GM18502 (cell line): ENCODE data around the gene KDM1B.
"Not testable (repeated sequence)": the region's sequence is repeated elsewhere in the genome, so short reads cannot be mapped to it uniquely, and the experiment has no call there.

ENCODE experiments used
- ATAC-seq: cut with Tn5 transposase; IDR thresholded peaks from one replicate; pipeline ENCODE4 v1.9.1; 2021; ENCODE audit warnings: mild to moderate bottlenecking; ENCODE audit not compliant: unreplicated experiment, poor library complexity

KDM1B gene

DNA sequence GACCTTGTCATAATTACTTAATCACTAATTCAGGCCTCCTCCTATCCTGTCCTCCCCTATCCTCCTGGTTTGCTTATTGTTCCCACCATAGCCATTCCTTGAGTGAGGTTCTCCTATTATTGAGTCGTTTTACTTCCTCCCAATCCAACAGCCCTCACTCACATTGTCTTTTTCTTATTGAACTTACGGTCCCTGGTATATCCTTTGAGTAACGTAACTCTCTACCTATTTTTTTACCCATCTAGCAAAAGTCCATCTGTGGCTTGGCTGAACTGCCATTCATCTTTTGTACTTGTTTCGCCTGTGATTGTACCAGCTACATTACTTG is 66.0 kb downstream of the KDM1B start:
- ATAC-seq = no peak

DNA sequence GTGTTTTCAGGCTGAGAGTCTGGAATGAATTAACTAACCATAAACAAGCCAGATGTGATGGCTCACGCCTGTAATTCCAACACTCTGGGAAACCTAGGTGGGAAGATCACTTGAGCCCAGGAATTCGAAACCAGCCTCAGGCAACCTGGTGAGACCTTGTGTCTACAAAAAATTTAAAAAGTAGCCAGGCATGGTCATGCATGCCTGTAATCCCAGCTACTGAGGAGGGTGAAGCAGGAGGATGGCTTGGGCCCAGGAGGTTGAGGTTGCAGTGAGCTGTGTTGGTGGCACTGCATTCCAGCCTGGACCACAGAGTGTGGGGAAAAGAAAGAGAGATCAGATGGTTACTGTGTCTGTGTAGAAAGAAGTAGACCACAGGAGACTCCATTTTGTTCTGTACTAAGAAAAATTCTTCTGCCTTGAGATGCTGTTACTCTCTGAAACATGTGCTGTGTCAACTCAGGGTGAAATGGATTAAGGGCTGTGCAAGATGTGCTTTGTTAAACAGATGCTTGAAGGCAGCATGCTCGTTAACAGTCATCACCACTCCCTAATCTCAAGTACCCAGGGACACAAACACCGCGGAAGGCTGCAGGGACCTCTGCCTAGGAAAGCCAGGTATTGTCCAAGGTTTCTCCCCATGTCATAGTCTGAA is 71.4 kb downstream of the KDM1B start:
- not testable (repeated sequence) for ATAC-seq

DNA sequence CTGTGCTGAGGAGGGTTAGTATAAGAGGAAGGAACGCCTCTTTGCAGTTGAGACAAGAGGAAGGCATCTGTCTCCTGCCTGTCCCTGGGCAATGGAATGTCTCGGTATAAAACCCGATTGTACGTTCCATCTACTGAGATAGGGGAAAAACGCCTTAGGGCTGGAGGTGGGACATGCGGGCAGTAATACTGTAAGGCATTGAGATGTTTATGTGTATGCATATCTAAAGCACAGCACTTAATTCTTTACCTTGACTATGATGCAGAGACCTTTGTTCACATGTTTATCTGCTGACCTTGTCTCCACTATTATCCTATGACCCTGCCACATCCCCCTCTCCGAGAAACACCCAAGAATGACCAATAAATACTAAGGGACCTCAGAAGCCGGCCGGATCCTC is 71.9 kb downstream of the KDM1B start:
- not testable (repeated sequence) for ATAC-seq

DNA sequence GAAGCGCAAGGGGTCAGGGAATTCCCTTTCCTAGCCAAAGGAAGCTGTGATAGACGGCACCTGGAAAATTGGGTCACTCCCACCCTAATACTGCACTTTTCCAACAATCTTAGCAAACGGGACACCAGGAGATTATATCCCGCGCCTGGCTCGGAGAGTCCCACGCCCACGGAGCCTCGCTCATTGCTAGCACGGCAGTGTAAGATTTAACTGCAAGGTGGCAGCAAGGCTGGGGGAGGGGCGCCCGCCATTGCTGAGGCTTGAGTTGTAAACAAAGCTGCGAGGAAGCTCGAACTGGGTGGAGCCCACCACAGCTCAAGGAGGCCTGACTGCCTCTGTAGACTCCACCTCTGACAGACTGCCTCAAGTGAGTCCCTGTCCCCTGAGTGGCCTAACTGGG is 73.4 kb downstream of the KDM1B start:
- ATAC-seq = not testable (repeated sequence)

DNA sequence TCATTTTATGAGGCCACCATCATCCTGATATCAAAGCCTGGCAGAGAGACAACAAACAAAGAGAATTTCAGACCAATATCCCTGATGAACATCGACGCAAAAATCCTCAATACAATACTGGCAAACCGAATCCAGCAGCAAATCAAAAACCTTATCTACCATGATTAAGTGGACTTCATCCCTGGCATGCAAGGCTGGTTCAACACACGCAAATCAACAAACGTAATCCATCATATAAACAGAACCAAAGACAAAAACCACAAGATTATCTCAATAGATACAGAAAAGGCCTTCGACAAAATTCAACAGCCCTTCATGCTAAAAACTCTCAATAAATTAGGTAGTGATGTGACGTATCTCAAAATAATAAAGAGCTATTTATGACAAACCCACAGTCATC is 76.6 kb downstream of the KDM1B start:
- ATAC-seq = not testable (repeated sequence)

DNA sequence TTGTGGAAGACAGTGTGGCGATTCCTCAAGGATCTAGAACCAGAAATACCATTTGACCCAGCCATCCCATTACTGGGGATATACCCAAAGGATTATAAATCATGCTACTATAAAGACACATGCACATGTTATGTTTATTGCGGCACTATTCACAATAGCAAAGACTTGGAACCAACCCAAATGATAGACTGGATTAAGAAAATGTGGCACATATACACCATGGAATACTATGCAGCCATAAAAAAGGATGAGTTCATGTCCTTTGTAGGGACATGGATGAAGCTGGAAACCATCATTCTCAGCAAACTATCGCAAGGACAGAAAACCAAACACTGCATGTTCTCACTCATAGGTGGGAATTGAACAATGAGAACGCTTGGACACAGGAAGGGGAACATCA is 78.5 kb downstream of the KDM1B start:
- not testable (repeated sequence) for ATAC-seq

DNA sequence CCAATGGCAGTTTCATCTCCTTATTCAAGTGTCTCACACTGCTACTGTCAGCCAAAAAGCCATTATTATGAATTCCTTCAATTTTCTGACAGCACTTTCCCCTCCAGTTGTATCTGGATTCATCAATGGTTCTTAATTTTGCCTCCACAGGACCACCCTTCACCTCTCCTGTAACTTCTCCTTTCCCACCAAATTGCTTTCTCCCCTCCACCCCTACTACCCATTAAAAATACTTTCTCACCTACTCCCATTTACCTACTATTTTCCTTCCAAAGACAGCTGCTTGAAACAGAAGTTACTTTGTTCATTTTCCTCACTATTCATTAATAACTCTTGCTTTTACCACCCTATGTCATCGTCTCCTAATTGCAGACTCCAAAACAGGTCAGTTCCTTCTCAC is 79.3 kb downstream of the KDM1B start:
- no peak for ATAC-seq

DNA sequence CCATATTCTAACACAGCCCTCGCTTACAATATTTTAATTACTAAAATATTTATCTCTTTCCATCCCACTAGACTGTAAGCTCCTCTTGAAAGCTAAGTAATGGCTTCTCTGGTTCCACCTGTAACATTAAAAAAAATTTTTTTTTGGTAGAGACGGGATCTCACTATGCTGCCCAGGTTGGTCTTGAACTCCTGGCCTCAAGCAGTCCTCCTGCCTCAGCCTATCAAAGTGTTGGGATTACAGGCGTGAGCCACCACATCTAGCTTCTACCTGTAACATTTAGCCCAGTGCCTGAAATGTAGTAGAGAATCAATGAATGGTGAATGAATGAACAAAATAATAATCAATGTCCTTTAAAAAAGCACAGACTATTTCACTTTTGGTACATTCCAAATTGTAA is 80.3 kb downstream of the KDM1B start:
- no peak for ATAC-seq

DNA sequence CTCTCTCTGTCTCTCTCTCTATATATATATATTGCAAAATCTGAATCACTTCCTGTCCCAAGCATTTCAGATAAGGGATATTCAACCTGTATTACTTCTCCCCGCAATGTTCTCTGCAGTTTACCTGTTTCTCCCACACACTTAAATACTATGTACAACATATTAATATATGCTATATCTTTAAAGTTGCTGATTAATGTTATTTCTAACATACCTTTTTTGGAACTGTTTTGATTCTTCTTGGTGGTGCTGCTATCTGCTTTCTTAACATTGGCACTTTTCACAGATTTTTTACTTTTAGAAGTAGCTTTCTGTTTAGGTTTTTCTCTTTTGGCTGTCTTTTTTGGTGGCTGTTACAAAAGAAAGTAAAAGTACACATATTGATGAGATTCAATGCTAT is 81.9 kb downstream of the KDM1B start:
- ATAC-seq = no peak

DNA sequence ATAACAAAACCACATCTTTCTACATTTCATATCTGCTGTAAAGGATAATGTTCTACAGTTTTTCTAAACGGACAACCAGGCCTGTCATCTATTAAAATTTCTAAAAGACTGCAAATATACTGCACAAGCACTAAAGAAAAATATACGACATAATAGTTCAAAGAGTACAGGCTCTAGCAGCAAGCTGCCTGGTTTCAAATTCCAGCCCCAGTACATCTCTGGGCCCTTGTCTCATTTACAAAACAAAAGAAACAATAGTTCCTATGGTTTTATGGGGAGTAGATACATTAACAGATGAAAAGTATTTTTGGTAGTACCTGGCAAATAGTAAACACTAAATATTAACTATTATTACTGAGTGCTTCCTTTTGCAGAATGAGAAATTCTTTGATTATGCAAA is 85.0 kb downstream of the KDM1B start:
- no peak for ATAC-seq

DNA sequence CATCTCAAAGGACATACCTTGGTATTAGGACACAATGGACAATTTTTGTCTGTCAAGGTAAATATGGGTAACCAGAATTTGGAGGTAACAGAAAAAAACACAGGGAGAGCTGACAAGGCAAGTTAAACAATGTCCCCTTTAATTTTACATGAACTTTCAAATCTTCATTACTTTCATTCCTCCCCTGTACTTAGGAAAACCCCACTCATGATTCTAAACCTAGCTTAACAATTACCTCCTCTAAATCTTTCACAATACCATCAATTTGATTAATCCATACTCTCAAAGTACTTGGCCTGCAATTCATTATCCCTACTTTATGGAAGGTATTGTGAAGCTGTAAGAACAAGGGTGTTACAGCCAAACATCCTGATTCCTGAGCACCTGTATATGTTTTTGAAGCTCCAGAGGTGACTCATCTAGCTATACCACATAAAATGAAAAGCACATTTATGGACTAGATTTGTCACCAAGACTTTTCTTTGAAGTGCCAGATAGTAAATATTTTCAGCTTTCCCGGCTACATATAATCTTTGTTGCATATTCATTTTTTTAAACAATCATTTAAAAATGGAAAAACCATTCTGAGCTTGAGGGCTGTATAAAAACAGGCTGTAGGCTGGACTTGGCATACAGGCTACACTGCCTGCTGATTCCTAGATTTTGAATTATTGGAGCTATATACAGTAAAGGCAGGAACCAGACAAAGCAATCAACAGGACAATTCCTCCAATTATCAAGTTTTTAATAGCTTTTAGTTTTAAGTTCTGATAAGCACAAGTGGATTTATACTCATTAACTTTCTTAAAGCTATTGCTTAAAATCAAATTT is 86.2 kb downstream of the KDM1B start:
- peak; percentile 49 for ATAC-seq

DNA sequence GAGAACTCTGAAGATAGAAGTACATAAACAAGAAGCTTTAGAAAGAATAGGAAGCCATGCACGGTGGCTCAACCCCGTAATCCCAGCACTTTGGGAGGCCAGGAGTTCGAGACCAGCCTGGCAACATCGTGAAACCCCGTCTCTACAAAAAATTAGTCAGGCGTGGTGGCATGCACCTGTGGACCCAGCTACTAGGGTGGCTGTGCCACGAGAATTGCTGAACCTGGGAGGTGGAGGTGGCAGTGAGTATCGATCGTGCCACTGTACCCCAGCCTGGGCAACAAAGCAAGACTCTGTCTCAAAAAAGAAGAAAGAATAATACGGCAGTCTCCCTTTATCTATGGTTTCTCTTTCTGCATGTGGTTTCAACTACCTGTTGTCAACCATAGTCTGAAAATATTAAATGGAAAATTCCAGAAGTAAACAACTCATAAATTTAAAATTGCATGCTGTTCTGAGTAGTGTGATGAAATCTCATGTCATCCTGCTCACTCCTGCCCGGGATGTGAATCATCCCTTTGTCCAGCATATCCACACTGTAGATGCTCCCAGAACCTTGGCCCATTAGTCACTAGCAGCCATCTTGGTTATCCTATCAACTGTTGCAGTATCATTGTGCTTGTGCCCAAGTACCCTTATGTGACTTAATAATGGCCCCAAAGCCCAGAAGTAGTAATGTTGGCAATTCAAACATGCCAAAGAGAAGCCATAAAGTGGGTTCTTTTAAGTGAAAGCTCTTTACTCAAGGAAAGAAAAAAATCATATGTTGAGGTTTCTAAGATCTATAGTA is 87.0 kb downstream of the KDM1B start:
- no peak for ATAC-seq

DNA sequence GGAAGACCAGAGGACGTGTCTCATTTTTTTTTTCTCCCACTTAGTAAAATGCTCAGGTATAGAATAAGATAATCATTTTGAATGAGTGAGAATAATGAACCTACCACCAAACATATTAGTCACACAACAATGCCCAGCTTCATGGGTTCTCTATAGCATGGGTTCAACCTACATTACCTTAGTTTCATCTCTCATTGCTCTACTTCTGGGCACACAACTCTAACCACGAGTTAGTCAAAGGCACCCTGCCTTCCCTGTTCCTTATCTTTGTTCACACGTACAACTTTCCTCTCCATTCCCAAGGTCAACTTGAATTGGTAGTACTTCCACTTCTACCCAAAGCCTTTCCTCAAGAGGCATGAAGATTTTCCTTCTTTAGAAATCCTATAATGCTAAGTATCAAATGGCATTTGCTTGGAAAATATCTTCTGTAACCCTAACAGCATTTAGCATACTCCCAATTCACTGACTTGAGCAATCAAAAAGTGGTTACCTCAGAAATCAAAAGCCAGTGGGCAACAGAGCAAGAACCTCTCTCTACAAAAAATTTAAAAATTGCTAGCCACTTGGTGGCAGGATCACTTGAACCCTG is 88.2 kb downstream of the KDM1B start:
- no peak for ATAC-seq

DNA sequence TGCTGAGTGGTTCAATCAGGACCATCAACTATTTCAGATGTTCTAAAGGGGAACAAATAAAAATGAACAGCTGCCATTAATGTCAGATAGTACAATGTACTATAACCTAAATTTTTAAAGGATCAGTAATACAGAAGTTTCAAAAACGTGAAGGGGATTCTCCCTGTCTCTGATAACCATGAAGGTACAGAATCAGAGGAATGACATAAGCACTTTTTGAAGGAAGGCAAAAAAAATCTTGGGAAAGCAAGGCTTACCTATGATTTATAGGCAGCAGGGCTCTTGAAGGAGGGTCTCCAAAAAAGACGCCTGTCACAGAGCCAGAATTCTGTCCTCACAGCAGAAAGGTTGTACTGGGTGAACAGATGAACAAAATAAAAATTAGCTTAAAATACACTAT is 89.0 kb downstream of the KDM1B start:
- no peak for ATAC-seq

DNA sequence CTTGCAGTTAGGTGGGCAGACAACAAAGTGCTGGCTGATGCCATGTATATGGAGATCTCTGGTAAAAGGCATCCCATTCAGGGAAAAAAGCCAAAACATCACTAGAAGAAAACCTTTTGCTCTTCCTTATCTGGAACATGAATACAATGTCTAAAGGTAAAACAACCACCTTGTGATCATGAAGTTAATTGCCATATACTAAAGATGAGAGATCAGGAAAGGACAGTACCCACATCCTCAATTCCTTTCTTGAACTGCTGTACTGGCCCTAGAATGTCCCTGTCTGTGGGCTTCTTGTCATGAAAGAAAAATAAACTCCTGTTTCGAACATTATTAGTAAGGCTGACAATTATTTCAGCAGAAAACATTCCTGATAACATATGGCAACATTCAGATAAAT is 89.9 kb downstream of the KDM1B start:
- no peak for ATAC-seq

DNA sequence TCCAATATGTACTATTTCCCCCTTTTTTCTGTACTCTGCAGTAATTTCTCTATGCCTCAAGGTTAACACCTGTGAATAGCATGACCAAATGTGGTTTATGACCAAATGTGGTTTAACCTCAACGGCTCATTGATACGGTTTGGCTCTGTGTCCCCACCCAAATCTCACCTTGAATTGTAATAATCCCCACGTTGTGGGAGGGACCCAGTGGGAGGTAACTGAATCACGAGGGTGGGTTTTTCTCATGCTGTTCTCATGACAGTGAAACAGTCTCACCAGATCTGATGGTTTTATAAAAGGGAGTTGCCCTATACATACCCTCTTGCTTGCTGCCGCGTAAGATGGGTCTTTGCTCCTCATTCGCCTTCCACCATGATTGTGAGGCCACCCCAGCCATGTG is 90.4 kb downstream of the KDM1B start:
- no peak for ATAC-seq

DNA sequence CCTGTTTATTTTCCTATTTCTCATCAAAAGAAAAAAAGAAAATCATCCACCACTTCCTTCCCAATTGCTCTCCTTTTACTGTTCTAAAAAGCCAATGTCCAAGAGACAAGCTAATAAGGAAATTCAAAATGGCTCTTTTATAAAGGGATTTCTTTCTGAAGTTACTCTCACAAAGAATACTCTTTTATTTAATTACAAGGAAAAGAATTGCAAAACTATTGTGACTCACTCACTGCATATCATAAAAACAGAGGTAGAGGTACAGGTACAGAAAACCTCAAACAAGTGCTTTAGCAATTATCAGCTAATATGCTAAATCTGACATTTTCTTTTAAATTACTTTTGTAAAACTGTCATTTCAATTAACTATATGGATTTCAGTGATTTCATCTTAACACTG is 91.0 kb downstream of the KDM1B start:
- ATAC-seq = no peak

DNA sequence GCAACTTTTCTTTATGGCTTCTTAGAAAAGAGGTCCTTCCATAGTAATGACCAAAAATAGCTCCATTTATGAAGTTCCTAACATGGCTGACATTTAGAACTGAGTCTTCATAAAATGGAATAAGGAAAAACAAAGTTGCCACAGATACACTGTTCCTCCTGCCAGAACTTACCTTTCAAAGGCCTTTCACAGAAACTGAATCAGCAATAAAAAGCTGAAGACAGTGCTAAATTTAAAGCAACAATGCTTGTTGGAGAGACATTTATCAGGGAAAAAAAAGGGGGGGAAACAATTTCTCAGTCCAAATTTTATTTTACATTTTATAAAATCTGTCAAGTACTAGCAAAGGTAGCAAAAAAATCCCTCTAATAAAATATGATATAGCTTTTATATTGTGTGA is 91.8 kb downstream of the KDM1B start:
- ATAC-seq = no peak

DNA sequence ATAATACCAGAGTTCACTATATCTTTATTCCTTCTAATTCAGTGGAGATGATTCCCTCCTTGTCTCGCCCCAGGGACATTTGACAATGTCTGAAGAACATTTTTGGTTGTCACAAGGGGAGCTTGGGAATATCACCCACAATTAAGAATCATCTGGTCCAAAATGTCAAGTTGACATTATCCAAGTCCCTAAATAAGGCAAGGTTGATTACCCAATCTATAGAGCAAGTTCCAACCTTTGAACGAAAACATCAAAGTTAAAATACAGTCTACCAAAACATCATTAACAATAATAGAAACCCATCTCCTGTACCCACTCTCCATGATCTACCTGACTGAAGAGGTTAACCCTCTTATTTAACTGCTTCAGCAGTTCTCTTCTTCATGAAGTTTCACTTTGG is 93.5 kb downstream of the KDM1B start:
- ATAC-seq = no peak

DNA sequence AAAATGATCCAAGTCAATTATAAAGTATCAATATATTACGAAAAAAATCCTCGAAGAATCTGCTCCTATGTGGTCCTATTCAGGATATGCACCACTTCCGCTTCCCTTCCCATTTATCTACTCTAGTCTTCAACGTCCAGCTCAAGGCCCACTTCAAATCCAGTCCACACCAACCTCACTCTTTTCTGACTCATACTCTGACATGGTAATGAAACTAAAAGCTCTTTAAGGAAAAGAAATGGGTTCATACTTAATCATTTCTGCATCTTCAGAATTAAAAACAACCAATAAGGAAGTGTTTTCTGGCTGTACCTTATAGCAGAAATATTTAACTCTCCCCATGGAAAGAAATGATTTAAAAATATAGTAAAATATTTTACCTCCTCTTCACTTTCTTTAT is 94.0 kb downstream of the KDM1B start:
- no peak for ATAC-seq

DNA sequence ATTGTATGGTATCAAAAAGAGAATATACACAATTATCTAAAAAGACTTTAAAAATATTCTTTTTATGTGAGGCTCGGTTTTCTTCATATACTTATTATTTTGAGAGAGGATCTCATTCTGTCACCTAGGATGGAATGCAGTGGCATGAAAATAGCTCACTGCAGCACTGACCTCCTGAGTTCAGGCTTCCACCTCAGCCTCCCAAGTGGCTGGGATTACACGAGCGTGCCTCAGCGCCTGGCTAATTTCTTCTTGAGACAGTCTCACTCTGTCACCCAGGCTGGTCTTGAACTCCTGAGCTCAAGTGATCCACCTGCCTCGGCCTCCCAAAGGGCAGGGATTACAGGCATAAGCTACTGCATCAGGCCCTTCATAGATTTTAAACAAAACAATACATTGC is 98.4 kb downstream of the KDM1B start:
- ATAC-seq = no peak
